ENCODE measurements around the gene CACTIN.
A peak's percentile ranks its signal among the peaks of the same experiment; 100 is the strongest.
"Not testable (repeated sequence)": the region's sequence is repeated elsewhere in the genome, so short reads cannot be mapped to it uniquely, and the experiment has no call there.

CACTIN gene

DNA sequence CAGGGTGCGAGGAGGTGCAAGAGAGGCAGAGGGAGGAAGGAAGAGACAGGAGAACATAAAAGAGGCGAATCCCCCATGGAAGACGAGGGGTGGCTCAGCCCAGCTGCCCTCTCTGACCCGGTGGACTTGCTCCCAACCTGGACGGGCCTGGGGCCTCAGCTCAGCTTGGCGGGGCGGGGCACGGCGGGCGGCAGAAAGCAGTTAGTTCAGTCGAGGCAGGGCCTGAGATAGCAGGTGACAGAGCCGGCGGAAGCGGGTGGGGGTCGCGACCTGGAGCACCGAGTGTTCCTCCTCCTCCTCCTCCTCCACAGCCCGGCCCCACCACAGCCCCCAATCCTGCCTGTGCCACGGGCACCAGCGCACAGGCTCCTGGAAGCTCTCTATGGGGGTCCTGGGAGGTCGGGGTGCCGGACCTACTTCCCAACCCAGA is 7.0 kb upstream of the CACTIN start:
- TF ChIP-seq, protein P1, sequence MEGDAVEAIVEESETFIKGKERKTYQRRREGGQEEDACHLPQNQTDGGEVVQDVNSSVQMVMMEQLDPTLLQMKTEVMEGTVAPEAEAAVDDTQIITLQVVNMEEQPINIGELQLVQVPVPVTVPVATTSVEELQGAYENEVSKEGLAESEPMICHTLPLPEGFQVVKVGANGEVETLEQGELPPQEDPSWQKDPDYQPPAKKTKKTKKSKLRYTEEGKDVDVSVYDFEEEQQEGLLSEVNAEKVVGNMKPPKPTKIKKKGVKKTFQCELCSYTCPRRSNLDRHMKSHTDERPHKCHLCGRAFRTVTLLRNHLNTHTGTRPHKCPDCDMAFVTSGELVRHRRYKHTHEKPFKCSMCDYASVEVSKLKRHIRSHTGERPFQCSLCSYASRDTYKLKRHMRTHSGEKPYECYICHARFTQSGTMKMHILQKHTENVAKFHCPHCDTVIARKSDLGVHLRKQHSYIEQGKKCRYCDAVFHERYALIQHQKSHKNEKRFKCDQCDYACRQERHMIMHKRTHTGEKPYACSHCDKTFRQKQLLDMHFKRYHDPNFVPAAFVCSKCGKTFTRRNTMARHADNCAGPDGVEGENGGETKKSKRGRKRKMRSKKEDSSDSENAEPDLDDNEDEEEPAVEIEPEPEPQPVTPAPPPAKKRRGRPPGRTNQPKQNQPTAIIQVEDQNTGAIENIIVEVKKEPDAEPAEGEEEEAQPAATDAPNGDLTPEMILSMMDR (conservative IDR thresholded peaks at IDR 0.05) = no peak
- H3K27ac ChIP-seq = no peak overlapping the region

DNA sequence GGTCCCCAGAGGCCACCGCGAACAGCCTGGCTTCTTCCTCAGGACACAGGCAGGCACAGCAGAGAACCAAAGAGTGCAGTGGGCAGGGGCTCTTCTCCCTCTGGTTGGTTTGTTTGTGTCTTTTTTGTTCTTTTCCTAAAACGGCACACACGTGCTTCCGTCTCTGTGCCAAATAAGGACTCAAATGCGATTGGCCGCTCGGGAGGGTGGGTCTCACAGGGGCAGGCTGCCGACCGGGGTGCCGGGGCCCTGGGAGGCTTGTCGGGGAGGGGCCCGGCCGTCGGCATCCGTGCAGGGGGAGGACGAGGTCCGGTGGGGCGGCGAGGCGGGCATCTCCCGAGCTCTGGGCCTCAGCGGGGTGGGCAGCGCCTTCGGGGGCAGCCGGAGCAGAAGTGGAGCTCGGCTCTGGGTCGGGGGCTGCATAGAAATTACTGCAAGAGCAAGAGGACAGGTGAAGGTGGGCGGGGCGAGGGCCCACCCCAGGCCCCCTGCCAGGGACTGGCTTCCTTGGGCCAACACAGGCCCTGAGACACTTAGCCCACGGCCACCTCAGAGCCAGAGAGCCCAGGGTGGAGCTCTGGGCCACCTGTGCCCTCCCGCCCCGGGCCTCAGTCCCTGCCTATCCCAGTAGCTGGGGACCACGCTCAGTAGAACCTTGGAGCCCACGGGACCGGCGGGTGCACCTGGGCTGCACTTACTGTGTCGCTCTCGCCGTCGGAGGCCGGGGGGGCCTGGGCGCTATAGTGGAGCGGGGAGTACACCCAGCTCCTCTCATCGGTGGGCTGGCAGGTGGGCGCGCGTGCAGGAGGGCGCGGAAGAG is 6.4 kb upstream of the CACTIN start:
- TF ChIP-seq, protein P1 (conservative IDR thresholded peaks at IDR 0.05) = no peak
- no peak overlapping the region for H3K27ac ChIP-seq

DNA sequence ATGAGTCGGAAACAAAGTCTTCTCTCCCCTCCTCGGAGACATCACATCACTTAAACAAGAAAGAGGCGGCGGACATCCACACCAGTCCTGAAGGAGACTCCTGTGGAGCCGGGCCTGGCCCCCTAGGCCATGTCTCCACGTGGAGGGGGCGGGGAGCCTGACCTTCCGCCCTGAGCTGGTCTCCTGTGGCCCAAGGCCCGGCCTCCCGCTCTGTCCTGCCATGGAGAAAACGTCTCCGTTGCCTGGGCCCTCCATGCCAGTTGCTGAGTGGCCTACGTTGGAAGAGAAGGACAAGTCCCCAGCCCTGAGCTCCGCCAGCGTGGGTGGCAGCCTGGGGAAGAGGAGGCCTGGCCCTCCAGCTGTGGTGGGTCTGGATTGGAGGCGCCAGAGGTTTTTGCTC is 5.5 kb upstream of the CACTIN start:
- H3K27ac ChIP-seq = no peak overlapping the region
- TF ChIP-seq, protein P1 (conservative IDR thresholded peaks at IDR 0.05) = no peak

DNA sequence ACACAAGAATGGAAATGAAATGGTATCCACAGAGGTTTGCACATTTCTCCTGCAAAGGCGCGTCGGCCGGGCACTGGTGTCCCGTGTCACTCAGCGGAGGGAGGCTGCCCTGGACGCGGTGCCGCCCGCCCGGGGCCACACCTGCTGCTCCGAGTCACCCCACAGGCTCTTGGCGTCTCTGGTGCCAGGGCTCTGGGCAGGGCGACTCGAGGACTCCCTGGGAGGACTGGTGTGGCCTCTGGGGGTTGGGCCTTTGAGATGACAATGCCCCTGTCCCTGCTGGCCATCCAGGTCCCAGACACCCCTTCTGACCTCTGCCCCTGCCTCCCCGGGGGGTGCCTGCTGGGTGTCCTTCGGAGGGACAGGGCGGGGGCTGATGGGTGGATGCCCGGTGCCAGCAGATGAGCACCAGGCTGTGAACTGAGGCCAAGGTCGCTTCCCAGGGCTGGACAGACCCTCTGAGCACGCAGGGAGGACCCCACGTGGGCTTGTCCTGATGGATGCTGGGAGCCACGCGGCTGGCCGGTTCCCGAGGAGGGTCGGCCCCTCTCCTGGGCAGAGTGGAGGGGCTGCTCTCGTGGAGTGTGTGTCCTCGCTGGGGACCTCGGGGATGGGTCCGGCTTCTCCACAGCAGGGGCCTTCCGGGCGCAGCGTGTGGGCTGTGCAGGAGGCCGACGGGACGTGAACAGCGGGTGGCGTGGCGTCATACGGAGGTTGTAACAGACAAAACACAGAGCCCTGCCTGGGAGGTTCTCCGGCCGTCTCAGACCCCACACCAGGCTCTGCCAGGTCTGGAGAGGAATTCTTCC is 4.7 kb upstream of the CACTIN start:
- no peak overlapping the region for H3K27ac ChIP-seq
- TF ChIP-seq, protein P1 (conservative IDR thresholded peaks at IDR 0.05) = no peak

DNA sequence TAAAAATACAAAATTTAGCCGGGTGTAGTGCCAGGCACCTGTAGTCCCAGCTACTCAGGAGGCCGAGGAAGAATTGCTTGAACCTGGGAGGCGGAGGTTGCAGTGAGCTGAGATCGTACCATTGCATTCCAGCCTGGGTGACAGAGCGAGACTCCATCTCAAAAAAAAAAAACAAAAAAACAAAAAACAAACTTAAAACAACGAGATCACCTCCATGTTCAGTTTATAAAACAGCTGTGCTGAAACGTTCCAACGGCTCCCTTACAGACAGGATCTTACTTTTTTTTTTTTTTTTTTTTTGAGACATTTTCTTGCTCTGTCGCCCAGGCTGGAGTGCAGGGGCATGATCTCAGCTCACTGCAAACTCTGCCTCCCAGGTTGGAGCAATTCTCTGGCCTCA is 2.2 kb upstream of the CACTIN start:
- not testable (repeated sequence) for H3K27ac ChIP-seq

DNA sequence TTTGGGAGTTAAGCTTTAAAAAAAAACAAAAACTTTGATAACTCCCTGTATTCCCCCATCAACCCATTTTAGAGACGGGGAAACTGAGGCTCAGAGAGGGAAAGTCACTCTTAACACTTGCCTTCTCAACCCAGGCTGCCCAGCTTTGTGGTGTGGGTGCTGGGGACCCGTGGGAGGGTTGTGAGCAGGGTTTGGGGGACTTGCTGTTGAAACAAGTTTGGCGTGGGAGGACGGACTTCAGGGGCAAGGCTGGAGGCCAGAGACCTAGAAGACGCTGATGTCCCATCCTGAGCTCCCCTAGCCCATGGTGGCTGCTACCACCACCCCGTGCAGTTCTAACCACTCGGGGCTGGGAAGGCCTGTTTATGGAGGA is 747 bp upstream of the CACTIN start:
- H3K27ac ChIP-seq = peak overlapping the region; percentile 88; the same call in 1 of the 2 replicates
- TF ChIP-seq, protein P1 (conservative IDR thresholded peaks at IDR 0.05) = no peak

DNA sequence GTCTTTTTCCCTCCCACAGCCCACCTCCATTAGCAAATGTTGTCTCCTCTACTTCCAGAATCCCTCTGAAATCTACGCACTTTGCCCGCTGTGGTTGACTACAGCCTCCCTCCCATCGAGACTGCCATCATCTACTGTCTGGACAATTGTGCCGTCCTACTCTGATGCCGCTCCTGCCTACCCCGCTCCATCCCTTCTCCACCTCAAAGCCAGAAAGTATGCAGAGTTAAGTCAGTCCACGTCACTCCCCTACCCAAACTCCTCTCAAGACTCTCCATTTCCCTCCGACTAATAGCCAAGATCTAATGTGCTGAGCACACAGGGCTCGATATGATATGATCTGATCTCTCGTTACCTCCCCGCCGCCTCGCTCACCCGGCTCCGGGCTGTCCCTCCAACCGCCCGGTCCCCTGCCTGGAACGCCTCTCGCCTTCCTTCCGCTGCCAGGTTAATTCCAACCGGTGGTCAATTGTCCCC is 556 bp downstream of the CACTIN start:
- TF ChIP-seq, protein P1 (conservative IDR thresholded peaks at IDR 0.05) = no peak
- peak overlapping the region; percentile 88 for H3K27ac ChIP-seq
